Choroid plexus epithelial cell (primary cell): Measurements from ENCODE around the gene PLEKHG4B.

Source experiments
- DNase-seq: peaks from one replicate; pipeline ENCODE4 v3.0.0-alpha.2; 2010; ENCODE audit warnings: low read depth
- H3K4me3 ChIP-seq: 2 replicates; pipeline ENCODE4 v1.5.1; 2011; ENCODE audit warnings: low read depth, mild to moderate bottlenecking, control low read depth, low read length, moderate library complexity
- CTCF ChIP-seq: conservative IDR thresholded peaks from 2 replicates; pipeline ENCODE4 v1.5.1; 2011; ENCODE audit warnings: low read depth, mild to moderate bottlenecking, control low read depth, inconsistent platforms, low read length, moderate library complexity

Gene PLEKHG4B

GRCh38 chr5:169728-170094 is 77.7 kb downstream of the PLEKHG4B start:
- no peak for TF ChIP-seq CTCF
- no peak for DNase-seq
- no peak overlapping the region for H3K4me3 ChIP-seq

GRCh38 chr5:170971-171800 is 79.2 kb downstream of the PLEKHG4B start:
- DNase-seq, result no peak
- TF ChIP-seq CTCF, result no peak
- no peak overlapping the region for H3K4me3 ChIP-seq

GRCh38 chr5:171801-172331 is 79.9 kb downstream of the PLEKHG4B start:
- TF ChIP-seq CTCF, result no peak
- no peak for DNase-seq
- H3K4me3 ChIP-seq, result no peak overlapping the region

DNA sequence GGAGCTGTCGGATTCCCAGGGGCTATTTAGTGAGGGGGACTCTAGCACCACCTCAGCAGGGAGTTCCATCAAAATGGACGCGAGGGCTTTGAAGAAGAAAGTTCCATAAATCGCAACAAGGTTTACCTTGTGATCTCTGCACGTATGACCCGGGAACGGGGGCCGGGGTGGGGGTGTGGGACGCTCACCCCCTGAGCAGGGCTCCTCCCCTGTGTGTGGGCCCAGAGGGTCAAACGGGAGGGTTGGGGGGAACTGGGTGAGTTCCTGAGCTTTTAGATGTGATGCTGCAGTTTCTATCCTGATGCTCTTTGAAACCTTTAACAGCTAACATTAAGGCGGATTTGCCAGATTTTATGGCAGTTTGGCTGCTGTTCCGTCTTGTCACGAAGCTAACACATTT is 80.5 kb downstream of the PLEKHG4B start:
- DNase-seq, result no peak
- no peak for TF ChIP-seq CTCF
- no peak overlapping the region for H3K4me3 ChIP-seq

- no peak for TF ChIP-seq CTCF
Measured at GRCh38 chr5:172841-173251, 80.9 kb downstream of the PLEKHG4B start.

GRCh38 chr5:173392-174290 is 81.7 kb downstream of the PLEKHG4B start:
- H3K4me3 ChIP-seq, result no peak overlapping the region
- no peak for DNase-seq
- TF ChIP-seq CTCF, result no peak

More at GRCh38 chr5:172841-173251, 80.9 kb downstream of the PLEKHG4B start:
- H3K4me3 ChIP-seq, result no peak overlapping the region
- DNase-seq, result no peak
